NCI-H774 (cell line): Measurements from ENCODE around the gene PKIB.
"Not testable (repeated sequence)": the region's sequence is repeated elsewhere in the genome, so short reads cannot be mapped to it uniquely, and the experiment has no call there.

ENCODE experiments used
- DNase-seq: peaks from one replicate; lab custom pipeline; 2025; lab: John Stamatoyannopoulos, UW

The PKIB gene

DNA sequence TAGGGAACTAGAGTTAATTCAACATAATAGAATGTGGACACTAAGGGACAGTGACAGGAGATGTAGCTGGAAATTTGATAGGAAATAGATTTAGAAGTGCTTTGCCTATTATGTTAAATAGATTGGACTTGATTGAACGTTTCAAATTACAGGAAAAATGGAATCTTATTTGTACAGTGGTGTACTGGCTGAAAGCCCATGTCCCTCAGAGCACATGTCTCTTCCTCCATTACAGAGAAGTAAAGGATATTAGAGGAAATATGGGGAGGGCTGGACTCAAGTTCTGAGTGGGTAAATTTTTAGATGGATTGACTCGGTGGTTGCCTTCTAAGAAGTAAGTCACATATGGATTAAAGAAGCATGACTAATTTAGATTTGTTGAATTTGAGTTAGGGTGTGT lies 11.4 kb downstream of the PKIB start:
- DNase-seq, result peak; percentile 30

DNA sequence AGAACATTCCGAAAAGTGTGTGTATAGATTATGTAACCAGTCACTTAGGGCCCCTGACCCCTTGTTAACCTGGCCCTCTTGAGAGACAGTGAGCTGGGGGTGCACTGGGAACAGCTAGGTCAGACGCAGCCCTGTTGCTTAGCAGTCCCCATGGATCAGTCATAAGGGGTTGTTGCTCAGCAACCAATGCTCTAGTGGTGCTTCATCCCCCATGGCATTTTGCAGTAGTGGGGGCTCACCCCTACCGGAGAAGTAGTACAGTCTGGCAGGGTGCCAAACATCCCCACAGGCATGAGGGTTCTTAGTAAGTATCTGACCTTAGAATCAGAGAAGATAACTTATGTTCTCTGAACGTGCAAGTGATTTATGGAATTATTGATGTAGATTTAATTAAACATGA lies 12.3 kb downstream of the PKIB start:
- no peak for DNase-seq

DNA sequence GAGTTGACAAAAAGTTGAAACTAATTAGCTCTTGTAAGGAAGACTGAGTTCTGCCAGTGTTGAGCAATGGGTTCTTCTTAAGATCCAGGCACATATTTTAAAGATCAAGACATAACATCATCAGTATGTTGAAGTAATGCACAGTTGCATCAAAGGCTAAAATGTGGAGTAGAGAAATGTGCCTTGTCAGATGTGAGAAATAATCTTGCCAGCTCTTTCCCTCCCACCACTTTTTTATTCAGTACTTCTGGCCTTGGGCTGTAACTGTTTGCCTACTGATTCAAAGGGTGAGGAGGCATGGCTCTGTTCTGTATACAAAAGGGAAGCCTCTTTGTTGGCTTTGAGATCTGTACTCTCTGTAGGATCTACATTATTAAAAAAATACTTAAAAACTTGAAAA lies 13.1 kb downstream of the PKIB start:
- no peak for DNase-seq

DNA sequence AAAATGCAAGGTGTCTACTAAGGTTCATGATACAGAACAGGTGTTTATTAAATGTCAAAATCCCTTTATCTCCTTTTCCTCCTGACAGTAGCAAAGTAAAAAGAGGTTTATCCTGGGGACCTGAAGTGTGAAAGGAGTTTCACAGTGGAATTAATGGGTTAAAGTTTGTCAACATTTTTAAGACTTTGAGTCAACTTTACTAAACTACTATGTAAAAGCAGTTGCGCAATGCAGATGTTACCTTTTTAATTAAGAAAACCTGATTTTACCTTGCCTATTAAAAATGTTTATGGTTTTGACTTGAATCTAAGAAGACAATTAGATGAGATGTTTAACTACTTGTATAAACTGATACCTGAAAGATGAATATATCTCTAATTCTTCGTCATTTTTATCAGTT lies 14.6 kb downstream of the PKIB start:
- DNase-seq, result no peak

- DNase-seq, result no peak
These were observed 18.5 kb downstream of the PKIB start for GRCh38 chr6:122628714-122629113.

- no peak for DNase-seq
These were observed 21.5 kb downstream of the PKIB start for GRCh38 chr6:122631571-122632249.

DNA sequence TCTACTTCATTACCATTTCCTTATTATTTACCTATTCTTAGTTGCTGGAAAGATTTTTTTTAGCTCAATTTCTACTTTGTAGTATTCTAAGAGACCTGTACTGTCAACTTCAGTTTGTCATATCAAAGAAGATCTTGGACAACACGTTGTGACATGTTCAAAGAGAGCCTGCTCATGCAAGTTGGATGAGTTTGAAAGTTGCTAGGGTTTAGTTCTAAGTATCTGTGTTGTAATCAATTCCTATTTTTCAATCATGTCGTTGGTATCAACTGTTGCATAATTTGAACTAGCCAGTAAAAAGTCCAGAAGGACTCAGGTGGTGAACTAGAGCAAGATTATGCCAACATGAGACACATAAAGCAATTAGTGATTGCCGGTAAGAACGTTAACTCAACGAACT lies 30.2 kb downstream of the PKIB start:
- DNase-seq, result no peak

- DNase-seq, result no peak
These were observed 31.6 kb downstream of the PKIB start for GRCh38 chr6:122641819-122642218.

DNA sequence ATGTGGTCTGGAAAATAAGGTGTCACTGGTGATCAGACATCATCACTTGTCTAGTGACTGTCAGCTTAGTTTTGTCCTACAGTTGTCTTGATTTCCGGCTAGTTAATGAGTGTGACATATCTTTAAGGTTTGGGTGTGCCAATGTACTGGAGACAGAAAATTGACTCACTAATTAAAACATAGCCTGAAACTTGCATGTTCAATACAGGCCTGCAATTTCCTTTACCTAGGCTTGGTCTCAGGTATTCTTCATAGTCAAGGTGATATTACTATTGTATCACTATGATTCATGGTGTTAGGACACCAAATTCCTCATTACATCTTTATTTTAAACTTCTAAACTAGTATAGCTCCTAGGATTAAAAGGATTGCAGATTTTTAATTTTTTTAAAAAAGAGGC lies 32.4 kb downstream of the PKIB start:
- DNase-seq, result not testable (repeated sequence)

GRCh38 chr6:122645256-122645655 lies 35.1 kb downstream of the PKIB start:
- DNase-seq, result no peak

GRCh38 chr6:122647765-122648164 lies 37.6 kb downstream of the PKIB start:
- no peak for DNase-seq

GRCh38 chr6:122648726-122649125 lies 38.5 kb downstream of the PKIB start:
- no peak for DNase-seq

GRCh38 chr6:122649701-122650100 lies 39.5 kb downstream of the PKIB start:
- DNase-seq, result no peak

DNA sequence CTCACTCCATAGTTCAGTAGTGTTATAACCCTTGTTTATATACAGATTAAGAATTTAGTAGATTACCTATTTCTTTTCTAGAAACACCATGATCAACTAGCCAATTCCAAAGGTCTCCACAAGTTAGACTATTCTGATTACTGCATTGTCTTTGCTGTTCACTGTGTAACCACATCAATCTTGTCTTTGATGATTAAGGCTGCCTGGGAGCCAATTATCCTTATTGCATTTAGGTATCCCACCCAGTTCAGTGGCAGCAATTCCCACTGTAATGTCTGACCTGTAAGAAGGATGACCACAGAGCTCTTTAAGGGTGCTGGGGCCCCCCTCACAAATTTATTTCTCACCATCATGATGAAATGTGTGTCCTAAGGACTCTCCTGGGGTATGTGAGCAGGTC lies 40.2 kb downstream of the PKIB start:
- DNase-seq, result no peak

DNA sequence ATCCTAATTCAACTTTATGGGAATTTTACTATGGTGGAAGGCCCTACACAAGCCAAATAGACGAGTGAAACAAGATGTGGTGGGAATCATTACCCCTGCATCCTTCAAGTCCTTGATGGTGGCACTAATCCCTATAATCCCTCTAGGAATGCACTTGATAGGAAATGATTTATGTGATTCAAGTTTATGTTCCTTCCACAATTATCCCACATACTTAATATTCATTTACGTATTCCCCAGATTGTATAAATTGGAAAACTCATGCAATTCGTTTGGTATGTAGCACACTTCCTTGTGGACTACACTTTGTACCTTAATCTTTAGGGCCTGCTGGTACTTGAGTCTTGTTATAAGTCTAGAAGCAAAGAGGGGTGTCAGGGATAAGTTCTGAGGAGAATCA lies 40.8 kb downstream of the PKIB start:
- DNase-seq, result no peak

DNA sequence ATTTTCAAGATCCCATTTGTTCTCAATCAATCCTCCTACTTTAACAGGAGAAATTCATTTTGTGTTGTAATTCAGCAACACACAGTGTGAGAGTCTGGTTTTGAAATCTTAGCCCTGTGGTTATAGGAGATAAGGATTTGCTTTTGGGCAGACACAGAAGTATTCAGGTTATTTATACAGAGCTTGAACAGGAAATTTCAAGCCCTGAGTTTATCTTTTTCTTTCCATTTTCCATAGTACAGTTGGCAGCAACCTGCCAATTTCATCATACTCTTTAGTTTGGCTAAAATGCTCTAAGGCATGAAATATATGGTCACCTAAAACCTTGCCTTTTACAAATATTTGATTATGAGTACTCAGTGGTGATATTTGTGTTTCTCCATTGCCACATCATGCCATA lies 41.4 kb downstream of the PKIB start:
- DNase-seq, result no peak

DNA sequence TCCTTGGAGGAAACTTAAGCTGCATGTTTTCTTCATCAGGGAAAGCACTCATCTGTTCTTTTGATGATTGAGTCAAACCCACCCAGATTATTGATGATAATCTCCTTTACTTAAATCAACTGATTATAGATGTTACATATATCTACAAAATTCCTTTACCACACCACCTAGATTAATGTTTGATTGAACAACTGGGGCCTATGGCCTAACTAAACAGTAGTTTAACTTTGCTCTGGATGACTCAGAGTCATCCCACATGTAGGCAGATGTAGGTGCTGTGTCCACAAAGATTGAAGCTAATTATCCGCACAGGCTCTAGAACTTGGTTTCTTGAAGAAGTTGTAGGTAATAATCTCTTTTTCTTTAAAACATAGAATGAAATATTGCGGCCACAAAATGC lies 42.2 kb downstream of the PKIB start:
- DNase-seq, result no peak

DNA sequence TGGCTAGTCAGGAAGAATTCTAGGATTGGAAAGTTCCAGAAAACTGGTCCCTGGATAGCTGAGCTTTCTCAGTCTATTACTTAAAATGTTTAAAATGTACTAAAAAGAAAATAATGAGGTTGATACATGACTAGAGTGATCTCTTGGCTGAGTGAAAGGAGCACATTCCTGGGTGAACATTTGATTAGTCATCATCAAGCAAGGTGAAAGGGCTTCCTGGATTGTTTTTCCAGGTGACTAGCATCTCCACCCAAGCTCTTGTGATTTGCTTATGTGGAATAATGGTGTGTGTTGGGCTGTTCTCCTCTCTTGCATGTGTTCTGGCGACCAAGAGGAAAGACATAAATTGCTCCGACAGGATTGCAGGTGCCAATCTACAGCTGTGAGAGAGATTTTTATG lies 42.9 kb downstream of the PKIB start:
- no peak for DNase-seq

GRCh38 chr6:122654012-122654411 lies 43.8 kb downstream of the PKIB start:
- no peak for DNase-seq

DNA sequence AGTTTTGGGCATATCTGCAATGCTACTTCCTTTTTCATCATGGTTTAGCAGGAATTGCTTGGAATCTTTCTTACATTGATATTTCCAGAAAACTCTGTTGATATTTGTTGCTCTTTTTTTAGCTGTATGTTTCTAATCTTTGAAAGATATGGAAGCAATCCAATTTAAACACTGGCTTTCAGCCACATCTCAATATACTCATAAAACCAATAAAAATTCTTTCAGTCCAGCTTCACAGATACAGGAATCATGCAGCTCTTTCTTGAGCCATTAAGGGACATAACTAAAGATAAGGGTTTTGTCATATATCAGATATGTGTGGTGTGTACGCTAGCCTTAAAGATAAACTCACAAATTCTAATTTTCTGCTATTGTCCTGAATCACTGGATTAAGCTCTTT lies 47.4 kb downstream of the PKIB start:
- DNase-seq, result no peak

DNA sequence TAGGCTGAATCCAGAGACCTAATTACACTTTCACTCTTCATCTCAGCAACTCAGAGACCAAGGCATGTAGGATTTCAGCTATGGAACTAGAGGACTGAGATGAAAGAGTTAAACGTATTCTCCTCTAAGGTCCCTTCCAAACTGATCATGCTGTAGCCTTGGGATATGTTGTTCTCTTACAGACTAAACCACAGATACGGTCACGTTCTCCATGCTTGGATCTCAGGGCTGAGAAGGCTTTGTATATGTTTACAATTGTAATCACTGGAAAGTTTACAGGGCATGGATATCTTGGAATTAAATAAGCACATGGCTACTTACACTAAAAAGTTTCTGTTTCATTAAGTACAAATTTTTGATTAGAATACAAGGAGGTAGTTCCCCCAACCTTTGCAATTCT lies 50.1 kb downstream of the PKIB start:
- DNase-seq, result no peak

GRCh38 chr6:122663981-122664380 lies 53.8 kb downstream of the PKIB start:
- DNase-seq, result peak; percentile 39

DNA sequence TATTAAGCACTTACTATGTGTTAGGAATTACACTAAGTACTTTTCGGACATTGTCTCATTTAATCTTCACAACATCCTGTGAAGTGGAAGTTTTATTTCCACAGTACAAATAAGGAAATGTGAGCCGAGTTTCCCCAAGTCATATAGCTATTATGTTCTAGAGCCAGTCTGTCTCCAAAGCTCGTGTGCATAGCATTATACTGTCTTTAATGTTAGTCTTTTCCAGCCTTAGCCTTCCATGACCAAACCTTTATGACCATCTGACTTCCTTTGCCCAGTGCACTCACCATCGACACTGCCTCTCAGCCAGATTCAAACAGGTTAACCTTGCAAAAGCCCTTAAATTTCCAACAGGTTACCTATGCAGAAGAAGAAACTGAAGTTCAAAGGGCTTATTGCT lies 55.7 kb downstream of the PKIB start:
- no peak for DNase-seq

GRCh38 chr6:122666418-122666817 lies 56.2 kb downstream of the PKIB start:
- no peak for DNase-seq

GRCh38 chr6:122669418-122669817 lies 59.2 kb downstream of the PKIB start:
- DNase-seq, result no peak
